IPS DF 6.9 (cell line): ENCODE results near the gene MIF.
"Not testable (repeated sequence)": the region's sequence is repeated elsewhere in the genome, so short reads cannot be mapped to it uniquely, and the experiment has no call there.

Source experiments
- DNase-seq: peaks from one replicate; pipeline ENCODE4 v3.0.0-alpha.2; 2013; ENCODE audit warnings: low read depth, low spot score
- H3K27ac ChIP-seq: one replicate; pipeline ENCODE4 v1.5.1; 2013; ENCODE audit warnings: low read length, control low read depth
- H3K27me3 ChIP-seq: 2 replicates; pipeline ENCODE4 v1.6.1; 2013; ENCODE audit warnings: mild to moderate bottlenecking, low read length; ENCODE audit not compliant: control insufficient read depth, insufficient read depth
- H3K36me3 ChIP-seq: 2 replicates; pipeline ENCODE4 v1.6.1; 2013; ENCODE audit warnings: low read length; ENCODE audit not compliant: control insufficient read depth, insufficient read depth
- H3K4me1 ChIP-seq: 2 replicates; pipeline ENCODE4 v1.6.1; 2013; ENCODE audit warnings: low read length; ENCODE audit not compliant: control insufficient read depth, insufficient read depth
- H3K4me3 ChIP-seq: 2 replicates; pipeline ENCODE4 v1.5.1; 2013; ENCODE audit warnings: mild to moderate bottlenecking, low read length
- H3K9me3 ChIP-seq: 2 replicates; pipeline ENCODE4 v1.6.1; 2013; ENCODE audit warnings: low read length, inconsistent platforms; ENCODE audit not compliant: control insufficient read depth, insufficient read depth
- WGBS: extraction: QIAGEN DNeasy Blood & Tissue Kit; methylation state at CpG from one replicate; pipeline ENCODE4 v1.1.7; 2013; ENCODE audit warnings: mixed read lengths, missing lambda C conversion rate; ENCODE audit not compliant: insufficient read length, insufficient coverage; 5-methylcytosine and 5-hydroxymethylcytosine counted together

MIF gene

DNA sequence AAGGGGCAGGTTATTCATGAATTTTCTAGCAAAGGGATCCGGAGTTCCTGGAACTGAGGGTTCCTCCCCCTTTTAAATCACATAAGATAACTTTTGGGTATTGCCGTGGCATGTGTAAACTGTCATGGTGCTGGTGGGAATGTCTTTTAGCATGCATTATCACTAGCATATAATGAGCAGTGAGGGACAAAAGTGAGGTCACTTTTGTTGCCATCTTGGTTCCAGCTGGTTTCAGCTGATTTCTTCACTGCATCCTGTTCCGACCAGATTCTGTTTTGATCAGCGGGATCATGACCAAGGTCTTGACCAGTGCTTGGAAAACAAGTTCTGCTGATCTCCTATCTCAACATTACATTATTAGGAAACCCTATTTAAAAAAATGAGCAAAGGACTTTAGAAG lies 7.4 kb downstream of the MIF start:
- H3K4me3 ChIP-seq: no peak overlapping the region
- peaks cover 8% of the 10 kb centered on the region for H3K36me3 ChIP-seq
- H3K9me3 ChIP-seq: no peaks in the 10 kb centered on the region
- peaks cover 5% of the 10 kb centered on the region for H3K4me1 ChIP-seq
- no peak overlapping the region for H3K27ac ChIP-seq
- no CpG with 5 or more reads among the region's 4 CpGs for WGBS
- H3K27me3 ChIP-seq: no peaks in the 10 kb centered on the region
- DNase-seq: no peak

GRCh38 chr22:23903328-23903971 lies 9.3 kb downstream of the MIF start:
- DNase-seq: no peak
- Histone ChIP-seq H3K27me3 (no peaks in the 10 kb centered on the region), H3K27ac (no peak overlapping the region), H3K36me3 (no peaks in the 10 kb centered on the region), H3K4me3 (no peak overlapping the region), H3K9me3 (no peaks in the 10 kb centered on the region), H3K4me1 (peaks cover 2% of the 10 kb centered on the region; the same call in 1 of the 2 replicates)
- no CpG with 5 or more reads among the region's 8 CpGs for WGBS

GRCh38 chr22:23904573-23905254 lies 10.5 kb downstream of the MIF start:
- no peaks in the 10 kb centered on the region for H3K27me3 ChIP-seq
- H3K36me3 ChIP-seq: no peaks in the 10 kb centered on the region
- peaks cover 2% of the 10 kb centered on the region; the same call in 1 of the 2 replicates for H3K4me1 ChIP-seq
- WGBS: no CpG with 5 or more reads among the region's 5 CpGs
- no peak overlapping the region for H3K4me3 ChIP-seq
- H3K27ac ChIP-seq: no peak overlapping the region
- no peaks in the 10 kb centered on the region for H3K9me3 ChIP-seq
- no peak for DNase-seq

GRCh38 chr22:23906641-23907040 lies 12.5 kb downstream of the MIF start:
- no peaks in the 10 kb centered on the region for H3K36me3 ChIP-seq
- WGBS: no CpG with 5 or more reads among the region's 4 CpGs

GRCh38 chr22:23907423-23907822 lies 13.2 kb downstream of the MIF start:
- H3K4me1 ChIP-seq, H3K36me3 ChIP-seq, DNase-seq, H3K9me3 ChIP-seq, H3K4me3 ChIP-seq, H3K27ac ChIP-seq, H3K27me3 ChIP-seq: not testable (repeated sequence)
- no CpG with 5 or more reads among the region's 10 CpGs for WGBS

More at GRCh38 chr22:23906641-23907040, 12.5 kb downstream of the MIF start:
- no peak overlapping the region for H3K4me3 ChIP-seq
- no peak overlapping the region for H3K27ac ChIP-seq
- H3K27me3 ChIP-seq: no peaks in the 10 kb centered on the region
- no peaks in the 10 kb centered on the region for H3K9me3 ChIP-seq
- no peak for DNase-seq
- peaks cover 2% of the 10 kb centered on the region; the same call in 1 of the 2 replicates for H3K4me1 ChIP-seq

DNA sequence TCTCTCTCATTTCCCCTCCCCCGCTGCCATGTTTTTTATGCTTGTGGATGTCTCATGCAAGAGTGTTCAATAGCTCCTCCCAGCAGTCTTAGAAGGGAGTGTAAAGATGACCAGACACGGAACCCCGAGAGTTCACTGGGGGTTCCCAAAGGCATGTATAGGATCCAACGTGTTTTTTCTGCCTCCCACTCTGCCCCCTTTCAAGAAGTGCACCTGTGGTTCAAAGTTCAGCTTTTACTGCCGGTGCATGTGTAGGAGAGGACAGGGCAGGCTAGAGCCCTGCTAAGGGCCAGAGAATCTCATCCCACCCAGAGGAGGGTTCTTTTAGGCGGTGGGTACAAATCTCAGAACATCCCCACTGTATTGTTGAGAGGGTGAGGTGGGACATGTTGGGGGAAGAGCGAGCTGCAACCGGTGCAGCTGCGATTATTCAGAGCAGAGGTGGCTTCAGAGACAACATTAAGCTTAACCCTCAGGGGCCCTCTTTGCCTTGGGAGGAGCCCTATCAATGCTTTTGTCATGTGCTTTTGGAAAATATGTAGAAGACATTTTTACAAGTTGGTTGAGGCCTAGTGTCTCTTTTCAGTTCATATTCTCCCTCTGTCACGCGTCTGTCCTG lies 14.5 kb downstream of the MIF start:
- Histone ChIP-seq H3K36me3 (no peaks in the 10 kb centered on the region), H3K9me3 (no peaks in the 10 kb centered on the region), H3K4me3 (no peak overlapping the region), H3K27me3 (no peaks in the 10 kb centered on the region), H3K27ac (no peak overlapping the region), H3K4me1 (peaks cover 2% of the 10 kb centered on the region; the same call in 1 of the 2 replicates)
- no peak for DNase-seq
- WGBS: no CpG with 5 or more reads among the region's 11 CpGs

DNA sequence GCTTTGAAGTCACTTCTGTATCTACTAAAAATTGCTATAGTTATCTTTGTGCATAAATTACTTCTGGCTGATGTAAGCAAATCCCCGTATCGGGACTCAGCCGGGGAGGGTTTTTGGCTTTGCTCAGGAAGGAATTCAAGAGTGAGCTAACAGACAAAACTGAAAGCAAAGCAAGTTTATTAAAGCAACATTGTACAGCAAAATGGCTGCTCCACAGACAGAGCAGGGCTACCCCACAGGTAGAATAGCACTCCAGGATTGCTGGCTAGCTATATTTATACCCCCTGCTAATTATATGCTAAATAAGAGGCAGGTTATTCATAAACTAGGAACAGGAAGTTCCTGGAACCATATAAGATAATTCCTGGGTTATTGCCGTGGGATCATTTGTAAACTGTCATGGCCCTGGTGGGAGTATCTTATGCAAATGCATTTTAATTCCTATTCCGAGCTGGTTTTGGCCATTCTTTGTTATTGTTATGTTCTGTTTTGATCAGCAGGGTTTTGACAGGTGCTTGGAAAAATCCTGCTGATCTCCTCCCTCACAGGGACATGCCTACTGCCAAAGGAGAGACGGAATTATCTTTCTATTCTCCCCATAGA lies 15.2 kb downstream of the MIF start:
- WGBS: no CpG with 5 or more reads among the region's 6 CpGs

GRCh38 chr22:23910496-23911190 lies 16.5 kb downstream of the MIF start:
- H3K9me3 ChIP-seq: no peaks in the 10 kb centered on the region
- H3K36me3 ChIP-seq: no peaks in the 10 kb centered on the region
- H3K27ac ChIP-seq: no peak overlapping the region
- H3K4me3 ChIP-seq: no peak overlapping the region
- peaks cover 2% of the 10 kb centered on the region; the same call in 1 of the 2 replicates for H3K4me1 ChIP-seq
- no peaks in the 10 kb centered on the region for H3K27me3 ChIP-seq
- DNase-seq: no peak
- WGBS: no CpG with 5 or more reads among the region's 3 CpGs

More for the DNA sequence above, 15.2 kb downstream of the MIF start:
- Histone ChIP-seq H3K27me3 (no peaks in the 10 kb centered on the region), H3K36me3 (no peaks in the 10 kb centered on the region), H3K9me3 (no peaks in the 10 kb centered on the region), H3K4me1 (peaks cover 2% of the 10 kb centered on the region; the same call in 1 of the 2 replicates), H3K27ac (no peak overlapping the region), H3K4me3 (no peak overlapping the region)
- DNase-seq: no peak

DNA sequence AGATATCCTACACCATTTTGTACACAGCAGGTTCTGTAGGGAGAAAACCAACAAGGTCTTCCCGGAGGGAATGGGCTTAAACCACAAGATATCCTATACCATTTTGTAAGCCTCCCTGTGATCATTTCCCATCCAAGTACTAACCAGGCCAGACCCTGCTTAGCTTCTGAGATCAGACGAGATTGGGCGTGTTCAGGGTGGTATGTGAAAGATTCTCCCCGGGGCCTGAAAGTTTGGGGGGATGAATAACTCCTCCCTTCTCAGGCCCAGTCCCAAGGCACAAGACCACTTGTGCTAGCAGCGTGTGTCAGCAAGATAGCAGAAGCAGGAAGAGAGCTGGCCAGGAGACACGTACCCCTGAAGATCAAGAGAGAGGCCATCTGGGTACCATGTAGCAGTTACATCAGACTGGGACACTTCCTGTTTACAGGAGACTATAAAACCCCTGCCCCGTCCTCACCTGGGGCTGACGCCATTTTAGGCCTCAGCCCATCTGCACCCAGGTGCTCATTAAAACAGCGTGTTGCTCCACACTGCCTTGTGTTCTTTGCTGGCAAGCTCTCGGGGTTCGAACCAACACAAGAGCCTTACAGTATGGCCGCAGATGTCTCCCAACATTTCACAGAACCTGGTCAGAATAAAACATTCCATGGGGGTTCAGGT lies 17.3 kb downstream of the MIF start:
- Histone ChIP-seq H3K4me1 (peaks cover 2% of the 10 kb centered on the region; the same call in 1 of the 2 replicates), H3K36me3 (no peaks in the 10 kb centered on the region), H3K27me3 (no peaks in the 10 kb centered on the region), H3K27ac (no peak overlapping the region), H3K9me3 (no peaks in the 10 kb centered on the region), H3K4me3 (no peak overlapping the region)
- no peak for DNase-seq
- no CpG with 5 or more reads among the region's 12 CpGs for WGBS
